ENCODE results near the gene HRAS. TPM values are rescaled to one million over a fixed set of nuclear protein-coding genes. Genes with fewer than 3 reads are reported as not detected.

The HRAS gene
- total and polyA plus RNA-seq, 4 experiments from 2014 or later = 12.9 to 42.5 (median 32.6) TPM

DNA sequence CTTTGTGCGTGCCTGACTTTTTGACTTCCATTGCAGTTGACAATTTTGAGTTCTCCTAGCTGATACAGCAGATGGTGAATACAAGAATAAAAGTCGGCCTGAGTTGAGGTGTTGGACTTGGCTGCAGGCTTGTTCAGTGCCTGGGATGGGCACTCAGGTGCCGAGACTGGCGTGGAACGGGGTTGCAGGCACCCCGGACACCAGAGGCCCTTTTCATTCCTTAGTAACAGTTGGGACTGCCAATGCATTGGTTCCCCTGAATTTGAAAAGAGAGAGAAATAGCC lies 42.2 kb upstream of the HRAS start:
- peak in 1 of 5 donors; percentile 19 for DNase-seq
- no peaks in the 10 kb centered on the region for H3K9me3 Mint-ChIP-seq
- peaks cover 35 to 62% (median 48%) of the 10 kb centered on the region in 4 donors for H3K4me1 Mint-ChIP-seq
- Histone ChIP-seq H3K4me3 (ENCODE audit: low read length in 2 of 2) (peak overlapping the region; percentile 76 to 85), H3K4me1 (ENCODE audit: insufficient read depth, low read length) (peaks cover 58% of the 10 kb centered on the region), H3K36me3 (ENCODE audit: insufficient read depth, low read length) (peaks cover 6% of the 10 kb centered on the region), H3K27ac (ENCODE audit: low read depth, low read length) (peak overlapping the region; percentile 75), H3K27me3 (ENCODE audit: insufficient read depth, low read length) (no peaks in the 10 kb centered on the region), H3K9me3 (ENCODE audit: control insufficient read depth in 1 of 2, low read length in 2 of 2) (no peaks in the 10 kb centered on the region)
- ChIA-PET CTCF (ENCODE audit: partially characterized antibody) (interaction anchor here (1.1 kb wide), 1 partner anchor 23 kb away, joined by 4 read pairs; no protein-coding TSS in a partner anchor), POLR2A (ENCODE audit: partially characterized antibody) (interaction anchor here (0.8 to 3.3 kb wide), 8 partner anchors 9 to 118 kb away, joined by 3 to 36 read pairs (median 4); partner anchors contain the start of genes DEAF1, HRAS, LRRC56 and TMEM80)
- H3K27me3 Mint-ChIP-seq = peaks cover 0 to 11% of the 10 kb centered on the region in 2 donors
- peak overlapping the region; percentile 84 to 92 (median 86) for H3K4me3 Mint-ChIP-seq
- intact Hi-C loops (cut with micrococcal nuclease) = no loop called here
- H3K36me3 Mint-ChIP-seq = peaks cover 7 to 14% of the 10 kb centered on the region in 2 donors
- peak overlapping the region; percentile 41 to 92 (median 84) for H3K27ac Mint-ChIP-seq

GRCh38 chr11:576811-577610 lies 41.6 kb upstream of the HRAS start:
- peaks cover 5% of the 10 kb centered on the region for H3K36me3 ChIP-seq (ENCODE audit: insufficient read depth, low read length)
- peaks cover 35 to 62% (median 48%) of the 10 kb centered on the region in 4 donors for H3K4me1 Mint-ChIP-seq
- peaks cover 0 to 11% of the 10 kb centered on the region in 2 donors for H3K27me3 Mint-ChIP-seq
- peak overlapping the region; percentile 41 to 92 (median 84) for H3K27ac Mint-ChIP-seq
- peak overlapping the region; percentile 75 for H3K27ac ChIP-seq (ENCODE audit: low read depth, low read length)
- ChIA-PET CTCF (ENCODE audit: partially characterized antibody) (interaction anchor here (1.1 to 1.4 kb wide), 2 partner anchors 22 kb away, joined by 4 to 7 read pairs; no protein-coding TSS in a partner anchor), POLR2A (ENCODE audit: partially characterized antibody) (interaction anchor here (0.7 to 3.3 kb wide), 14 partner anchors 10 to 370 kb away, joined by 3 to 36 read pairs (median 8); partner anchors contain the start of genes BET1L, DEAF1, HRAS and LMNTD2)
- H3K27me3 ChIP-seq (ENCODE audit: insufficient read depth, low read length) = no peaks in the 10 kb centered on the region
- intact Hi-C loops (cut with micrococcal nuclease) = loop anchor here (1.0 kb wide), 3 partner anchors 11 to 70 kb away; partner anchors contain the start of genes IRF7 and RNH1
- peaks cover 58% of the 10 kb centered on the region for H3K4me1 ChIP-seq (ENCODE audit: insufficient read depth, low read length)
- H3K4me3 ChIP-seq (ENCODE audit: low read length in 2 of 2) = peak overlapping the region; percentile 76 to 85
- DNase-seq = peak in 1 of 5 donors; percentile 45
- H3K9me3 ChIP-seq (ENCODE audit: control insufficient read depth in 1 of 2, low read length in 2 of 2) = no peaks in the 10 kb centered on the region
- no peaks in the 10 kb centered on the region for H3K9me3 Mint-ChIP-seq
- peak overlapping the region; percentile 84 to 92 (median 86) for H3K4me3 Mint-ChIP-seq
- H3K36me3 Mint-ChIP-seq = peaks cover 7 to 13% of the 10 kb centered on the region in 2 donors

DNA sequence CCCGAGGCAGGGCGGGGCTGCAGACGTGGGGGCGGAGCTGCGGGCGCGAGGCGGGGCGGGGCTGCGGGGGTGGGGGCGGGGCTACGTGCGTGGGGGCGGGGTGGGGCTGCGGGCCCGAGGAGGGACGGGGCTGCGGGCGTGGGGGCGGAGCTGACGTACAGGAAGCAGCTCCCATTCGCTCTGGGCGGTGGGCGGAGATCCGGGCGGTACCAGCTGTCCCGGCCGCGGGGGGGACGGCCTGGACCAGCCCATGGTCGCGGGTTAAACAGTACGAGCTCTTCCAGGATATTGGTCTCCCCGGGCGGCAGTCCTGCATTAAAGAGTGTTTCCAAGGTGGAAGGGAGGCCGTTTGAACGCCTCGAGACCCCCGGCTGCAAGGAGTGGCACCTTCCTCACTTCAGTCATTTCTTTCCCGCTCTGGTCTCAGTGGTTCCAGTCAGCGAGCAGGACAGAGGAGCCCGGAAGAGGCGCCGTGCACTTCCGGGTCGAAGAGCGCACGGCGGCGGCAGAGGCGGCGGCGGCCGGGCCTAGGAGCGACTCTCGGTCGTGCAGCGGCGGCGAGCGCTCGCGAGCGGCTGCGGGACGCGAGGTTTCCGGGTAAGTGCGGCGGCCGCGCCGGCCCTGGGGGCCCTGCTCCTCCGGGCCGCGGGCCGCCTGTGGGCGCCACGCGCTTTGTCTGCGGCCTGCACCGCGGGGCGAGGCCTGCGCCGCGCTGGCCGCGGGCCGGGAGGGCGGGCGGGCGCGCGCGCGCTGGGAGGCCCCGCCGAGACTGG lies 40.8 kb upstream of the HRAS start, which contains the start of gene PHRF1:
Gene PHRF1 (plus strand): TSS at position 475 of the 773 bp plus-strand sequence. CDS start 5,043 bp downstream, outside the sequence.
- no peaks in the 10 kb centered on the region for H3K9me3 Mint-ChIP-seq
- intact Hi-C loops (cut with micrococcal nuclease) = loop anchor here (1.0 kb wide), 7 partner anchors 12 to 147 kb away; partner anchors contain the start of genes DEAF1, IRF7, LMNTD2 and LRRC56
- CTCF ChIA-PET (ENCODE audit: partially characterized antibody) = interaction anchor here (0.7 to 1.9 kb wide), 6 partner anchors 12 to 150 kb away, joined by 3 to 9 read pairs (median 4); no protein-coding TSS in a partner anchor
- H3K4me3 ChIP-seq (ENCODE audit: low read length in 2 of 2) = peak within 1 kb of the TSS; percentile 85 to 93
- peak within 1 kb of the TSS; percentile 77 for H3K27ac ChIP-seq (ENCODE audit: low read depth, low read length)
- DNase-seq = peak; percentile 95 to 98 (median 97)
- no peaks in the 10 kb centered on the region for H3K9me3 ChIP-seq (ENCODE audit: control insufficient read depth in 1 of 2, low read length in 2 of 2)
- no peaks in the 10 kb centered on the region for H3K27me3 ChIP-seq (ENCODE audit: insufficient read depth, low read length)
- peaks cover 31 to 56% (median 45%) of the 10 kb centered on the region in 4 donors for H3K4me1 Mint-ChIP-seq
- peak within 1 kb of the TSS; percentile 94 to 98 (median 98) for H3K4me3 Mint-ChIP-seq
- peaks cover 2 to 7% of the 10 kb centered on the region in 2 donors for H3K36me3 Mint-ChIP-seq
- H3K27ac Mint-ChIP-seq = peak within 1 kb of the TSS; percentile 93 to 99 (median 99)
- H3K36me3 ChIP-seq (ENCODE audit: insufficient read depth, low read length) = no peaks in the 10 kb centered on the region
- POLR2A ChIA-PET (ENCODE audit: partially characterized antibody) = interaction anchor here (0.6 to 3.3 kb wide), 25 partner anchors 9 to 369 kb away, joined by 3 to 56 read pairs (median 7); partner anchors contain the start of genes BET1L, DEAF1, HRAS and IRF7
- H3K27me3 Mint-ChIP-seq = peaks cover 0 to 11% of the 10 kb centered on the region in 2 donors
- H3K4me1 ChIP-seq (ENCODE audit: insufficient read depth, low read length) = peaks cover 58% of the 10 kb centered on the region

GRCh38 chr11:575313-575995 lies 40.1 kb upstream of the HRAS start:
- Histone ChIP-seq H3K27me3 (ENCODE audit: insufficient read depth, low read length) (no peaks in the 10 kb centered on the region), H3K27ac (ENCODE audit: low read depth, low read length) (peak overlapping the region; percentile 31), H3K36me3 (ENCODE audit: insufficient read depth, low read length) (no peaks in the 10 kb centered on the region), H3K4me3 (ENCODE audit: low read length in 2 of 2) (peak overlapping the region; percentile 23 to 70), H3K9me3 (ENCODE audit: control insufficient read depth in 1 of 2, low read length in 2 of 2) (no peaks in the 10 kb centered on the region), H3K4me1 (ENCODE audit: insufficient read depth, low read length) (peaks cover 58% of the 10 kb centered on the region)
- H3K36me3 Mint-ChIP-seq = peaks cover 0 to 5% of the 10 kb centered on the region in 2 donors
- peaks cover 29 to 52% (median 41%) of the 10 kb centered on the region in 4 donors for H3K4me1 Mint-ChIP-seq
- POLR2A ChIA-PET (ENCODE audit: partially characterized antibody) = interaction anchor here (0.6 to 3.3 kb wide), 25 partner anchors 10 to 368 kb away, joined by 3 to 56 read pairs (median 7); partner anchors contain the start of genes BET1L, DEAF1, HRAS and IRF7
- intact Hi-C loops (cut with micrococcal nuclease) = loop anchor here (1.0 kb wide), 4 partner anchors 15 to 148 kb away; partner anchors contain the start of genes DEAF1, LMNTD2, LRRC56 and RASSF7
- peaks cover 0 to 11% of the 10 kb centered on the region in 2 donors for H3K27me3 Mint-ChIP-seq
- CTCF ChIA-PET (ENCODE audit: partially characterized antibody) = interaction anchor here (0.7 to 1.9 kb wide), 6 partner anchors 13 to 151 kb away, joined by 3 to 9 read pairs (median 4); no protein-coding TSS in a partner anchor
- H3K9me3 Mint-ChIP-seq = no peaks in the 10 kb centered on the region
- H3K27ac Mint-ChIP-seq = peak overlapping the region; percentile 59 to 93 (median 88)
- H3K4me3 Mint-ChIP-seq = peak overlapping the region; percentile 82 to 91 (median 88)
- peak in 1 of 5 donors; percentile 38 for DNase-seq

- DNase-seq = peak in 2 of 5 donors; percentile 28 to 49
- H3K9me3 ChIP-seq (ENCODE audit: control insufficient read depth in 1 of 2, low read length in 2 of 2) = no peaks in the 10 kb centered on the region
- ChIA-PET POLR2A (ENCODE audit: partially characterized antibody) (interaction anchor here (1.0 to 3.3 kb wide), 11 partner anchors 10 to 245 kb away, joined by 3 to 56 read pairs (median 27); partner anchors contain the start of genes DEAF1, HRAS, LMNTD2 and LRRC56), CTCF (ENCODE audit: partially characterized antibody) (interaction anchor here (1.4 to 1.9 kb wide), 2 partner anchors 17 to 151 kb away, joined by 4 to 9 read pairs; no protein-coding TSS in a partner anchor)
- H3K36me3 ChIP-seq (ENCODE audit: insufficient read depth, low read length) = no peaks in the 10 kb centered on the region
- intact Hi-C loops (cut with micrococcal nuclease) = loop anchor here (1.0 kb wide), 4 partner anchors 14 to 149 kb away; partner anchors contain the start of genes DEAF1, LMNTD2, LRRC56 and RASSF7
- peaks cover 52% of the 10 kb centered on the region for H3K4me1 ChIP-seq (ENCODE audit: insufficient read depth, low read length)
- peak overlapping the region; percentile 70 to 93 (median 88) for H3K27ac Mint-ChIP-seq
- H3K4me1 Mint-ChIP-seq = peaks cover 28 to 48% (median 36%) of the 10 kb centered on the region in 4 donors
- peaks cover 0 to 5% of the 10 kb centered on the region in 2 donors for H3K36me3 Mint-ChIP-seq
- H3K4me3 Mint-ChIP-seq = peak overlapping the region; percentile 82 to 91 (median 88)
- peak overlapping the region; percentile 31 for H3K27ac ChIP-seq (ENCODE audit: low read depth, low read length)
- H3K9me3 Mint-ChIP-seq = no peaks in the 10 kb centered on the region
- H3K27me3 ChIP-seq (ENCODE audit: insufficient read depth, low read length) = no peaks in the 10 kb centered on the region
- H3K4me3 ChIP-seq (ENCODE audit: low read length in 2 of 2) = peak overlapping the region; percentile 52 to 70
- peaks cover 0 to 11% of the 10 kb centered on the region in 2 donors for H3K27me3 Mint-ChIP-seq
Measured at GRCh38 chr11:574632-575312, 39.4 kb upstream of the HRAS start.

Measured in CD4-positive, alpha-beta memory T cell (primary cell).